Fibroblast of lung (primary cell): Measurements from ENCODE around the gene ARHGAP10.

ENCODE experiments used
- CTCF ChIP-seq, 2 donors: IDR thresholded peaks in 1 of 2; conservative IDR thresholded peaks in 1 of 2; 1 replicate in 1 of 2; 2 replicates in 1 of 2; pipeline ENCODE4 v1.5.1; 2011 to 2012; ENCODE audit warnings: low read length in 2 of 2, control low read depth in 1 of 2, inconsistent platforms in 1 of 2, low read depth in 1 of 2, mild to moderate bottlenecking in 1 of 2
- EZH2 ChIP-seq: IDR thresholded peaks from 2 replicates; pipeline ENCODE4 v1.5.1; 2012; ENCODE audit warnings: low read length, control low read depth, mild to moderate bottlenecking; ENCODE audit errors: missing control alignments

- TF ChIP-seq CTCF (conservative IDR thresholded peaks at IDR 0.05 in 1 of 2, IDR thresholded peaks at IDR 0.05 in 1 of 2; ENCODE audit: low read depth in 1 of 2, low read length in 2 of 2): no peak
- TF ChIP-seq EZH2: no peak
Observed at GRCh38 chr4:147717878-147718277, 14.0 kb upstream of the ARHGAP10 start.
